Measurements from ENCODE around the gene BPTF. TPM values are rescaled to one million over a fixed set of nuclear protein-coding genes. Genes with fewer than 3 reads are reported as not detected.

The BPTF gene
- total RNA-seq, 1 donor from 2014 or later, result 129 TPM

- peaks cover 42% of the 10 kb centered on the region for H3K36me3 Mint-ChIP-seq
- Histone ChIP-seq H2AFZ (replicated peaks) (no peak overlapping the region), H3K4me2 (no peak overlapping the region), H3K79me2 (ENCODE audit: low read depth) (no peaks in the 10 kb centered on the region), H3K27me3 (no peaks in the 10 kb centered on the region), H3K36me3 (peaks cover 47% of the 10 kb centered on the region), H3K27ac (no peak overlapping the region), H3K4me3 (no peak overlapping the region), H3K9ac (no peak overlapping the region), H3F3A (ENCODE audit: low read depth) (peaks cover 9% of the 10 kb centered on the region), H3K4me1 (no peaks in the 10 kb centered on the region), H3K9me3 (ENCODE audit: low read depth) (no peaks in the 10 kb centered on the region), H4K20me1 (ENCODE audit: low read depth) (no peaks in the 10 kb centered on the region)
- no peaks in the 10 kb centered on the region for H3K4me1 Mint-ChIP-seq
- H3K27me3 Mint-ChIP-seq (ENCODE audit: insufficient read depth, low read depth), result no peaks in the 10 kb centered on the region
- no peaks in the 10 kb centered on the region for H3K9me3 Mint-ChIP-seq
- TF ChIP-seq EZH2 (IDR thresholded peaks at IDR 0.05) (no peak), CTCF (IDR thresholded peaks at IDR 0.05) (no peak), EZH2phosphoT487 (IDR thresholded peaks at IDR 0.05) (no peak)
- H3K4me3 Mint-ChIP-seq, result no peak overlapping the region
- H3K27ac Mint-ChIP-seq, result no peak overlapping the region
- DNase-seq (ENCODE audit: low spot score), result no peak
Measured at GRCh38 chr17:67944035-67944434, 118.7 kb downstream of the BPTF start.

- Mint-ChIP-seq H3K4me3 (no peak overlapping the region), H3K27ac (no peak overlapping the region), H3K4me1 (no peaks in the 10 kb centered on the region), H3K36me3 (peaks cover 37% of the 10 kb centered on the region), H3K9me3 (no peaks in the 10 kb centered on the region), H3K27me3 (ENCODE audit: insufficient read depth, low read depth) (no peaks in the 10 kb centered on the region)
- Histone ChIP-seq H3K9ac (no peak overlapping the region), H3K9me3 (ENCODE audit: low read depth) (no peaks in the 10 kb centered on the region), H3K4me1 (no peaks in the 10 kb centered on the region), H2AFZ (replicated peaks) (no peak overlapping the region), H3K36me3 (peaks cover 37% of the 10 kb centered on the region), H3K27ac (no peak overlapping the region), H4K20me1 (ENCODE audit: low read depth) (no peaks in the 10 kb centered on the region), H3K27me3 (no peaks in the 10 kb centered on the region), H3F3A (ENCODE audit: low read depth) (no peaks in the 10 kb centered on the region), H3K4me3 (no peak overlapping the region), H3K4me2 (no peak overlapping the region), H3K79me2 (ENCODE audit: low read depth) (no peaks in the 10 kb centered on the region)
- DNase-seq (ENCODE audit: low spot score), result no peak
- TF ChIP-seq CTCF (IDR thresholded peaks at IDR 0.05) (no peak), EZH2 (IDR thresholded peaks at IDR 0.05) (no peak), EZH2phosphoT487 (IDR thresholded peaks at IDR 0.05) (no peak)
Measured at GRCh38 chr17:67946513-67946912, 121.2 kb downstream of the BPTF start.

- Histone ChIP-seq H3K79me2 (ENCODE audit: low read depth) (no peaks in the 10 kb centered on the region), H3K9ac (no peak overlapping the region), H3K4me2 (no peak overlapping the region), H3K27me3 (no peaks in the 10 kb centered on the region), H3K27ac (no peak overlapping the region), H4K20me1 (ENCODE audit: low read depth) (no peaks in the 10 kb centered on the region), H3K4me3 (no peak overlapping the region), H3K36me3 (peaks cover 33% of the 10 kb centered on the region), H2AFZ (replicated peaks) (no peak overlapping the region), H3K4me1 (no peaks in the 10 kb centered on the region), H3K9me3 (ENCODE audit: low read depth) (no peaks in the 10 kb centered on the region), H3F3A (ENCODE audit: low read depth) (no peaks in the 10 kb centered on the region)
- H3K27ac Mint-ChIP-seq, result no peak overlapping the region
- no peaks in the 10 kb centered on the region for H3K4me1 Mint-ChIP-seq
- no peak overlapping the region for H3K4me3 Mint-ChIP-seq
- DNase-seq (ENCODE audit: low spot score), result no peak
- H3K36me3 Mint-ChIP-seq, result peaks cover 32% of the 10 kb centered on the region
- H3K27me3 Mint-ChIP-seq (ENCODE audit: insufficient read depth, low read depth), result no peaks in the 10 kb centered on the region
- H3K9me3 Mint-ChIP-seq, result no peaks in the 10 kb centered on the region
- TF ChIP-seq EZH2 (IDR thresholded peaks at IDR 0.05) (no peak), EZH2phosphoT487 (IDR thresholded peaks at IDR 0.05) (no peak), CTCF (IDR thresholded peaks at IDR 0.05) (no peak)
Measured at GRCh38 chr17:67947325-67947813, 122.1 kb downstream of the BPTF start.
